GM12878 (cell line): ENCODE results near the gene RNPC3. TPM values are rescaled to one million over a fixed set of nuclear protein-coding genes. Genes with fewer than 3 reads are reported as not detected.

Experiments used
- ATAC-seq: fragments of 200-7000 bp; cut with Tn5 transposase; 3 replicates; pipeline ENCODE4 v1.9.1; 2020; ENCODE audit warnings: mild to moderate bottlenecking, moderate library complexity
- BruUV-seq: library from RNA; stranded (reverse); fragments of 400-500 nt; replicated peaks from 2 replicates; lab custom pipeline; 2021; lab: Mats Ljungman, UMichigan
- CTCF ChIA-PET: fragments of 300-600 bp; sonication (Branson Sonifier 250); formaldehyde crosslinking; extraction: SDS; loops from one replicate; lab custom pipeline; 2021; ENCODE audit warnings: inconsistent platforms; lab: Yijun Ruan, JAX
- POLR2A ChIA-PET: fragments of 350-600 bp; formaldehyde crosslinking; extraction: SDS; loops from one replicate; lab custom pipeline; 2021; ENCODE audit warnings: inconsistent platforms; lab: Charles Lee
- RAD21 ChIA-PET: fragments of 300-600 bp; sonication (Branson Sonifier 250); formaldehyde crosslinking; loops from one replicate; lab custom pipeline; 2023; ENCODE audit warnings: antibody characterized with exemption; ENCODE audit not compliant: unreplicated experiment; lab: Charles Lee
- SMC1A ChIA-PET: fragments of 300-600 bp; sonication (Branson Sonifier 250); formaldehyde crosslinking; loops from one replicate; lab custom pipeline; 2023; ENCODE audit not compliant: unreplicated experiment, uncharacterized antibody; lab: Charles Lee
- DNase-seq: peaks from one replicate; pipeline ENCODE4 v3.0.0-alpha.2; 2011; ENCODE audit warnings: low read depth, low spot score
- FAIRE-seq: peaks from 3 replicates; lab custom pipeline; 2011; peaks lifted over from hg19 to GRCh38; lab: Jason Lieb, UNC
- H2AFZ ChIP-seq: 2 replicates; pipeline ENCODE4 v1.6.0; 2011; ENCODE audit warnings: low read depth, low read length, control low read depth; ENCODE audit not compliant: control insufficient read depth
- H3K27ac ChIP-seq: 2 replicates; pipeline ENCODE4 v1.5.1; 2011; ENCODE audit warnings: control low read depth; ENCODE audit not compliant: control insufficient read depth, insufficient read depth
- H3K27me3 ChIP-seq, 2 experiments: replicated peaks in 1 of 2; 2 replicates each; pipeline versions ENCODE4 v1.6.0 to v1.6.1; 2011; ENCODE audit warnings: low read length in 1 of 2; ENCODE audit not compliant: control insufficient read depth in 2 of 2, insufficient read depth in 2 of 2
- H3K36me3 ChIP-seq, 2 experiments: 2 replicates each; pipeline ENCODE4 v1.5.1; 2011; ENCODE audit warnings: low read length in 1 of 2; ENCODE audit not compliant: control insufficient read depth in 2 of 2, insufficient read depth in 2 of 2
- H3K4me1 ChIP-seq: 2 replicates; pipeline ENCODE4 v1.6.1; 2011; ENCODE audit warnings: mild to moderate bottlenecking, low read length, moderate library complexity, mixed read lengths; ENCODE audit not compliant: control insufficient read depth, insufficient read depth
- H3K4me2 ChIP-seq: 2 replicates; pipeline ENCODE4 v1.6.0; 2011; ENCODE audit warnings: control low read depth; ENCODE audit not compliant: control insufficient read depth, insufficient read depth
- H3K4me3 ChIP-seq: fragments of 200-600 bp; sonication (generic); 2 replicates; pipeline ENCODE4 v1.5.1; 2016
- H3K79me2 ChIP-seq: 2 replicates; pipeline ENCODE4 v1.6.0; 2011; ENCODE audit warnings: low read length; ENCODE audit not compliant: control insufficient read depth, insufficient read depth
- H3K9ac ChIP-seq: 2 replicates; pipeline ENCODE4 v1.8.0; 2011; ENCODE audit warnings: low read length, control low read depth, mixed read lengths; ENCODE audit not compliant: control insufficient read depth, insufficient read depth
- H3K9me3 ChIP-seq: replicated peaks from 3 replicates; pipeline ENCODE4 v1.5.1; 2011; ENCODE audit warnings: mild to moderate bottlenecking, low read length; ENCODE audit not compliant: control insufficient read depth, insufficient read depth
- H4K20me1 ChIP-seq: 2 replicates; pipeline ENCODE4 v1.6.0; 2011; ENCODE audit not compliant: control insufficient read depth, insufficient read depth
- BCL3 ChIP-seq: IDR thresholded peaks from 2 replicates; pipeline ENCODE4 v1.6.1; 2011; ENCODE audit warnings: borderline replicate concordance, low read depth, mild to moderate bottlenecking, moderate library complexity, low read length; ENCODE audit not compliant: insufficient read depth, poor library complexity, severe bottlenecking
- CEBPB ChIP-seq, 2 experiments: fragments of 150-350 bp in 1 of 2; IDR thresholded peaks; 2 replicates each; pipeline ENCODE4 v1.6.1; 2012 to 2014; ENCODE audit warnings: low read depth in 2 of 2, low read length in 2 of 2, borderline replicate concordance in 1 of 2, inconsistent platforms in 1 of 2
- CTCF ChIP-seq, 3 experiments: IDR thresholded peaks in 2 of 3; conservative IDR thresholded peaks in 1 of 3; 2 replicates each; pipeline ENCODE4 v1.5.1; 2011; ENCODE audit warnings: low read depth in 3 of 3, low read length in 3 of 3, mild to moderate bottlenecking in 3 of 3, control low read depth in 2 of 3, moderate library complexity in 2 of 3, inconsistent platforms in 1 of 3, mixed read lengths in 1 of 3; ENCODE audit not compliant: control insufficient read depth in 2 of 3, insufficient read depth in 1 of 3; ENCODE audit errors: extremely low read depth in 1 of 3
- HDAC2 ChIP-seq: fragments of 200-600 bp; sonication (generic); IDR thresholded peaks from 2 replicates; pipeline ENCODE4 v1.6.1; 2017
- IRF3 ChIP-seq: fragments of 450-650 bp; IDR thresholded peaks from 2 replicates; pipeline ENCODE4 v1.6.1; 2014; ENCODE audit warnings: mild to moderate bottlenecking
- NR2C2 ChIP-seq: IDR thresholded peaks from 2 replicates; pipeline ENCODE4 v1.6.1; 2011; ENCODE audit warnings: borderline replicate concordance, low read depth; ENCODE audit not compliant: control insufficient read depth, insufficient read length
- PAX5 ChIP-seq: IDR thresholded peaks from 2 replicates; pipeline ENCODE4 v1.6.1; 2011; ENCODE audit warnings: low read depth, low read length, borderline replicate concordance
- POU2F2 ChIP-seq: IDR thresholded peaks from 3 replicates; pipeline ENCODE4 v1.6.1; 2011; ENCODE audit warnings: low read depth, mild to moderate bottlenecking, low read length, borderline replicate concordance
- SMARCA5 ChIP-seq: fragments of 450-650 bp; IDR thresholded peaks from 2 replicates; pipeline ENCODE4 v1.6.1; 2017; ENCODE audit warnings: mild to moderate bottlenecking
- SRF ChIP-seq, 2 experiments: IDR thresholded peaks; 2 replicates each; pipeline ENCODE4 v1.6.1; 2011; ENCODE audit warnings: low read depth in 2 of 2, low read length in 2 of 2, mild to moderate bottlenecking in 1 of 2, moderate library complexity in 1 of 2
- TBL1XR1 ChIP-seq: IDR thresholded peaks from 2 replicates; pipeline ENCODE4 v1.6.1; 2012; ENCODE audit warnings: low read depth, low read length, improper control_type of control experiment
- TCF12 ChIP-seq: IDR thresholded peaks from 2 replicates; pipeline ENCODE4 v1.6.1; 2011; ENCODE audit warnings: low read depth, mild to moderate bottlenecking, low read length
- TCF7 ChIP-seq: IDR thresholded peaks from 2 replicates; pipeline ENCODE4 v1.6.1; 2014; ENCODE audit warnings: antibody characterized with exemption, borderline replicate concordance
- WRNIP1 ChIP-seq: IDR thresholded peaks from 2 replicates; pipeline ENCODE4 v1.6.1; 2011; ENCODE audit warnings: low read depth, low read length, improper control_type of control experiment, borderline replicate concordance
- WGBS: methylation state at CpG from one replicate; pipeline ENCODE4 v1.1.6; 2016; ENCODE audit warnings: low lambda C conversion rate; ENCODE audit not compliant: insufficient replicate concordance, insufficient coverage; ENCODE audit errors: missing lambda C conversion rate; 5-methylcytosine and 5-hydroxymethylcytosine counted together
- in situ Hi-C: fragments of 300-500 bp; cut with MboI; formaldehyde crosslinking; loops from 9 replicates; pipeline ENCODE4 v1.14.3; 2018; ENCODE audit warnings: mixed read lengths
- intact Hi-C: fragments of 100-400 bp; cut with micrococcal nuclease; formaldehyde crosslinking; loops from one replicate; pipeline ENCODE4 v1.14.2; 2022; ENCODE audit not compliant: unreplicated experiment
- polyA plus RNA-seq, 11 experiments: library from polyadenylated mRNA; depleted of rRNA in 4 of 11; unstranded in 6 of 11; stranded (reverse) in 5 of 11; fragments of >200 nt; fragmentation: Nextera tagmentation in 4 of 11; fragmentation: Illumina TruSeq in 1 of 11; extraction: Ambion mirVana in 4 of 11; extraction: Trizol in 1 of 11; gene quantifications; 1 replicate in 1 of 11; 2 replicates in 10 of 11; pipeline versions ENCODE4 v1.2.1 to v1.2.3, GENCODE V29; 2011 to 2016; ENCODE audit warnings: inconsistent platforms in 2 of 11, missing spikeins in 2 of 11, low read depth in 1 of 11
- total RNA-seq, 4 experiments: library from RNA; depleted of rRNA in 3 of 4; stranded (reverse); fragments of >200 nt in 3 of 4; fragmentation: Illumina TruSeq in 1 of 4; extraction: Trizol in 1 of 4; gene quantifications; 2 replicates each; pipeline versions ENCODE4 v1.2.1 to v1.2.3, GENCODE V29; 2013 to 2021

RNPC3 gene
- total and polyA plus RNA-seq, 10 of the 15 experiments (the other 5 are each of a cell fraction or from before 2014, with no cell fraction given), result 11.4 to 53.7 (median 22.7) TPM

- ChIA-PET CTCF (interaction anchor here (0.6 to 1.0 kb wide), 2 partner anchors 11 to 37 kb away, joined by 3 to 4 read pairs; partner anchors contain the start of gene RNPC3), SMC1A (interaction anchor here (0.7 to 1.5 kb wide), 4 partner anchors 11 to 37 kb away, joined by 3 to 7 read pairs (median 4); no protein-coding TSS in a partner anchor), RAD21 (no interaction called here), POLR2A (interaction anchor here (0.6 kb wide), 1 partner anchor 559 kb away, joined by 4 read pairs; no protein-coding TSS in a partner anchor)
- Histone ChIP-seq H3K27me3 (no peaks in the 10 kb centered on the region), H3K9me3 (no peaks in the 10 kb centered on the region), H3K79me2 (no peaks in the 10 kb centered on the region), H3K9ac (no peak overlapping the region), H3K4me1 (no peaks in the 10 kb centered on the region), H3K4me2 (no peak overlapping the region), H3K27ac (no peak overlapping the region), H2AFZ (no peak overlapping the region), H4K20me1 (no peaks in the 10 kb centered on the region), H3K36me3 (no peaks in the 10 kb centered on the region), H3K4me3 (no peak overlapping the region)
- in situ Hi-C loops, result no loop called here
- intact Hi-C loops, result no loop called here
- no peak for ATAC-seq
- no peak for FAIRE-seq
- TF ChIP-seq TBL1XR1 (no peak), SMARCA5 (no peak), TCF12 (no peak), CEBPB (IDR thresholded peaks at IDR 0.05; ENCODE audit: borderline replicate concordance in 1 of 2, low read depth in 2 of 2, low read length in 2 of 2) (no peak), CTCF (IDR thresholded peaks at IDR 0.05 in 2 of 3, conservative IDR thresholded peaks at IDR 0.05 in 1 of 3; ENCODE audit: control insufficient read depth in 2 of 3, extremely low read depth in 1 of 3, insufficient read depth in 1 of 3, low read depth in 3 of 3, low read length in 3 of 3) (no peak)
- DNase-seq, result no peak
- BruUV-seq, result no TSS peak
- 87% methylated on average over 4 of the region's 4 CpGs for WGBS
These were observed 37.6 kb downstream of the RNPC3 start for GRCh38 chr1:103563056-103563455.

GRCh38 chr1:103569493-103569892 lies 44.0 kb downstream of the RNPC3 start:
- ChIA-PET SMC1A (no interaction called here), POLR2A (no interaction called here)
- 94% methylated on average over 7 of the region's 7 CpGs for WGBS
- TF ChIP-seq HDAC2, result no peak
- no peak for TF ChIP-seq BCL3
- no peak for TF ChIP-seq TCF7
- TF ChIP-seq NR2C2, result no peak
- TF ChIP-seq PAX5, result no peak
- no peak for TF ChIP-seq WRNIP1
- no peak for TF ChIP-seq SRF (IDR thresholded peaks at IDR 0.05; ENCODE audit: low read depth in 2 of 2, low read length in 2 of 2)
- no peak for TF ChIP-seq IRF3
- no peak for TF ChIP-seq POU2F2

More at GRCh38 chr1:103569493-103569892, 44.0 kb downstream of the RNPC3 start:
- ATAC-seq (no peak), DNase-seq (no peak), FAIRE-seq (no peak)
- no peaks in the 10 kb centered on the region for H3K79me2 ChIP-seq
- no peak overlapping the region for H3K4me2 ChIP-seq
- no peak overlapping the region for H2AFZ ChIP-seq
- H3K9me3 ChIP-seq, result peaks cover 2% of the 10 kb centered on the region; the same call in 1 of the 3 replicates
- no peak overlapping the region for H3K27ac ChIP-seq
- H3K9ac ChIP-seq, result no peak overlapping the region
- BruUV-seq, result no TSS peak
- no peaks in the 10 kb centered on the region for H3K27me3 ChIP-seq
- ChIA-PET RAD21 (no interaction called here), CTCF (no interaction called here)
- no peaks in the 10 kb centered on the region for H3K4me1 ChIP-seq
- no peaks in the 10 kb centered on the region for H4K20me1 ChIP-seq
- intact Hi-C loops, result no loop called here
- H3K4me3 ChIP-seq, result no peak overlapping the region
- H3K36me3 ChIP-seq, result no peaks in the 10 kb centered on the region
- in situ Hi-C loops, result no loop called here
